GM18502 (cell line): ENCODE measurements around the gene BTBD6.

ENCODE experiments used
- ATAC-seq: cut with Tn5 transposase; IDR thresholded peaks from one replicate; pipeline ENCODE4 v1.9.1; 2021; ENCODE audit warnings: mild to moderate bottlenecking; ENCODE audit not compliant: unreplicated experiment, poor library complexity

BTBD6 gene

DNA sequence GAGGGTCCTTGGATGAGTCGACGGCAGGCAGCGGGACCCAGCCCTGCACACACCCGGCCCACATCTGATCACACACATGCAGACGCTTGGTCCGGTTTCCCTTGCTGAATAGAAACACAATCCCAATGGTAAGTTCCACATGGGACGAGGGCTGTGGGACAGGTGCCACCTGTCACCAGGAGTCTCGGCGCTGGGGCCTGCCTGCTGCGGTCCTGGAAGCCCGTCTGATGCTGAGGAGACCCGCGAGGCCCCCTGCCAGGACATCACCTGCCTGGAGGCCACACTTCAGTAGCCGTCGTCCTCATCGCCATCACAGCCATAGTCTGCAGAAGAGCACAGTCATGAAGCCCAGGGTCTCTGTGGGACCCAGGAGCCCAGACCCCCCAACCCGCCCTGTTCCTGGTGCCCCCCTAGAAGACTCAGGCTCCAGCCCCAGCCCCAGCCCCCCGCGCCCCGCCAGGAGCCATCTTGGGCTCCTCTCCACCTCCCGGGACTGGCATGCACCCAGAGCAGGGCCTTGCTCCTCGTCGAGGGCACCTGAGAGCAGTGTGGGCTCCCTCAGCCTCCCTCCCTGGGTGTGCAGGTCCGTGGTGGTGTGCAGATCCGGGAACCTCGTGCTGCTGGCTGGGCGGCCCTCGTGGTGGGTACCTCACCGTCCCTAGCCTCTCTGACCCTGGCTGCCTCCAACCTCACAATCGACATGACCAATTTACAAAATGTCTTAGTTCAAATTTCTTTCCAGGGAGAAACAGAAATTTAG lies 37.9 kb upstream of the BTBD6 start:
- ATAC-seq: no peak

- ATAC-seq: no peak
Measured at GRCh38 chr14:105211086-105211757, 37.1 kb upstream of the BTBD6 start.

DNA sequence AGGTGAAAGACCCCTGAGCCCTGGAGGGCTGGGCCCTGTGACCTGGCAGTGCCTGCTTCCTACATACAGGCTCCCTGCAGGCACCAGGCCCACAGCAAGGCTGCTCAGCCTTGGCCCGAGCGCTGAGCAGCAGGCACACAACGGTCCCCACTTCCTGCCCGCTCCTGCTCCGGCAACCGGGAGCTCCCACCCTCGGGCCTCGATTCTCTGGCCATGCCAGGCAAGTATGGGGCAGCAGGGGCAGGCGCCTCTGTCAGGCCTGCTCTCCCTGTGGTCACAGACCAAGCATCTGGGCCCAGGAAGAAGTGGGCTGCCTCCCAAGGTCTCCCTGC lies 36.6 kb upstream of the BTBD6 start:
- no peak for ATAC-seq

GRCh38 chr14:105212541-105213300 lies 35.6 kb upstream of the BTBD6 start:
- ATAC-seq: no peak

DNA sequence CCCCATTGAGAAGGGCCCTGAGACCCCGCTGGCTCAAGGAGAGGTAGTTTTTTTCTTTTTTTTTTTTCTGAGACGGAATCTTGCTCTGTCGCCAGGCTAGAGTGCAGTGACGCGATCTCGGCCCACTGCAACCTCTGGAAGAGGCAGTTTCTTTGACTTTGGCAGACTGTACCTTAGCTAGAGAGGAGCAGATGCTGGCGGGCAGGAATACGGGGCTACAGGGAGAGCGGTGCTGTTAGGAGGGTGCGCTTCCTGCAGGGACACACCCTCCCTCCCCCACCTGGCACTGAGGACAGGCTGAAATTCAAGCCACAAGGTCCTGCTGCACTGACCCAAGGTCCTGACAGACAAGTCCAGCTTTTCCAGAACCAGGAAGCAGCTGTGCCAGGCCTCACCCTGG lies 35.0 kb upstream of the BTBD6 start:
- ATAC-seq: no peak

DNA sequence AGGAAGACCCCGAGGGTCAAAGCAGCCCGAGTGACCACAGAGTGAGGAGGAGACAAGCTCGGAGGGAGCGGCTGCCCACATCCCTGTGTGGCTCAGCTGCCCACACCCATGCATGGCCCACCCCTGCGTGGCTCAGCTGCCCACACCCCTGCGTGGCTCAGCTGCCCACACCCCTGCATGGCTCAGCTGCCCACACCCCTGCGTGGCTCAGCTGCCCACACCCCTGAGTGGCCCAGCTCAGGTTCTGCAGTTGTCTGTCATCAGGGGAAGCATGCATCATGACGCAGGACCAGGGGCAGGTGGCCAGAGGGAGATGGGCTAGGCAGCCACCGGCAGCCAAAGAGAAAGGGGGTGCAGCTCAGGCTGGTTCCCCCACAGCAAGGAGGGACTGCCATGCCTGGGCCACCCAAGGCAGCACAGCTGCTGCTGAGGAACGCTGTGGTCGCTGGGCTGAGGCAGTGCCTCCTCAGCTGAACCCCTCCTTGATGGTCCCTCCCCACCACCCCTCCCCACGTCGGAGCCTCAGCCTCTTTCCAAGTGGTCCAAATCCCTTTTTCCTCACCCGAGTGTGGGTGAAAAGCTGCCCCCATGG lies 33.9 kb upstream of the BTBD6 start:
- no peak for ATAC-seq

- no peak for ATAC-seq
Measured at GRCh38 chr14:105215602-105216001, 32.7 kb upstream of the BTBD6 start.

DNA sequence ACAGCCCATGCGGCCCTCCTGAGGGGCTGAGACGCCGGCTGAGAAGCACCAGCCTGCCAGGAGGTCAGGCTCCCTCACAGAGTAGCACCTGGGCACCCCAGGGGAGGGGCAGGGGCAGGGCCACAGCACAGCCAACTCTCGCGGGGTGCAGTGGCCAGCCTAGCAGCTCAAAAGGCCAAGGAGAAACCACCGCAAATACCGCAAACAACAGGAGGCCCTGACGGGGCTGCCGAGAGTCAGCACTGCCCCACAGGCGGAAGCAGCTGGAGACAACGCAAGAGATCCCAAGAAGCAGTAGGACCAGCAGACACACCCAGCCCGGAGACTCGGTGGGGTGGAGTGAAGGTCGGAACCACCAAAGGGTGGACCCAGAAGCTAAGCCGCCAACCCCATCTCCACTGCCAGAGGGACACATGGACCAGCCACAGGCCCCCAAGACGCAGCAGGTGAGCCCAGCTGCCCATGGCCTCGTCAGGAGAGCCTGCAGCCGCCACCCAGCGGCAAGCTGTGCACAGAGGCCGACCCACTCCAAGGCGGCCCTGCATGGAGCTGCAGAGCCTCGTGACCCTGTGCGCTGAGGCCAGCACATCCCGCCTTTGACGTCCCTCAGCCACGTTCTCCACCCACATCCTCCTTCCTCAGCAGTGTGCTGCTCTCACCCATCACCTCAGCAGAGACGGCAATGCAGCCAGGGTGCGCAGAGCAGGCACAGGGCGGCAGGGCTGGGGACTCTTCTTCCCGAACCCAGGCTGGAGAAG lies 31.7 kb upstream of the BTBD6 start:
- ATAC-seq: no peak

- no peak for ATAC-seq
Measured at GRCh38 chr14:105217774-105218173, 30.6 kb upstream of the BTBD6 start.

- ATAC-seq: no peak
Measured at GRCh38 chr14:105218611-105219010, 29.7 kb upstream of the BTBD6 start.

- ATAC-seq: no peak
Measured at GRCh38 chr14:105219043-105219612, 29.2 kb upstream of the BTBD6 start.

GRCh38 chr14:105219753-105220152 lies 28.6 kb upstream of the BTBD6 start:
- no peak for ATAC-seq

DNA sequence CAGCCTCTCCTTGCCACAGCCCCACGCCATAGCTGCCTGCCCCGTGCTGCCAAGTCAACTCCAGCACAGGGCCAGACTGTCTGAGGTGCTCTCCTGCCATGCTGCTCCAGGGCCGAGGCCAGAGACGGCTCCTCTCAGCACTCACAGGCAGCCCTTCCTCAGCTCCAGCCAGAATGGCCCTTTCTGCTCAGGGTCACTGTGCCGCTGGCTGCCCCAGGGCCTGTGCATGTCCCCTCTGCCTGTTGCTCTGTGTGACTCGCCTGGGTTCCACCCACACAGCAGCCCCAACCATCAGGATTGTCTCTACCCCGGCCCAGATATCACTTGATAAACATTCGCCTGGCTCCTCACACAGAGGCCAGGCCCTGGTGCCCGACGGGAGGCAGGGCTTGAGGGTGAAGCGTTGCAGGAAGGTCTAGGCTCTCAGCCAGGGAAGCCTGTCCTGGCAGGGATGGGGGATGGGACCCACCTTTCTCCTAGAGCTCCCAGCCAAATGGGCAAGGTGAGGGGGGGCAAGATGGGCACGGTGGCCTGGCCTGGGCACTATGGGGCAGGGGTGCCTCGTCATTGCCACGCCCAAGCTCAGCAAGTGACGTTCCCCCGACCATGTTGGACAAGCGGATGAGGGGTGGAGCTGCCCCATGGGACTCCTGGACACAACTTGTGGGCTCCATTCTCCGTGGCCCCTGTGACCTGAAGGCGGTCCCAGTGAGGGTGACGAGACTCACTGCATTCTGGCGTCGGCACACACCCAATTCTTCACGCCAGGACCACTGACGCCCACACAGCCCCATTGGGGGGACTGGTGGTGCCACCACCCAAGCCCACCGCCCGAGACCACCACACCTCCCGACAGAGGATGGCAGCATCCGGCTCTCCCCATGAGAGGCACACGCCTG lies 27.4 kb upstream of the BTBD6 start:
- ATAC-seq: no peak

- no peak for ATAC-seq
Measured at GRCh38 chr14:105221598-105222178, 26.6 kb upstream of the BTBD6 start.

DNA sequence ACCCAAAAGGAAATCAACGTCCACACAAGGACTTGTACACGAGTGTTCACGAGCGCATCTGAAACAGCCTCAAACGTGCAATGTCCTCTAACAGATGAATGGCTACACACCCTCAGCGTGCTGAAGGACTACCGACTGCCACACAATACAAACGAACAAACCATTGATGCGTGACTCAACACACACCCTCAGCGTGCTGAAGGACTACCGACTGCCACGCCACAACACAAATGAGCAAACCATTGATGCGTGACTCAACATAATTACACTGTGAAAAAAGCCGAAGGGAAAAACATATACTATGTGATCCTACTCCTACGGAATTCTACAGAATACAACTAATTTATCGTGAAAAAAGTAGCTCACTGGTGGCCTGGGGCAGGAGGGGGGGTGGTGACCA lies 25.1 kb upstream of the BTBD6 start:
- ATAC-seq: no peak

GRCh38 chr14:105223770-105224544 lies 24.4 kb upstream of the BTBD6 start:
- ATAC-seq: no peak

DNA sequence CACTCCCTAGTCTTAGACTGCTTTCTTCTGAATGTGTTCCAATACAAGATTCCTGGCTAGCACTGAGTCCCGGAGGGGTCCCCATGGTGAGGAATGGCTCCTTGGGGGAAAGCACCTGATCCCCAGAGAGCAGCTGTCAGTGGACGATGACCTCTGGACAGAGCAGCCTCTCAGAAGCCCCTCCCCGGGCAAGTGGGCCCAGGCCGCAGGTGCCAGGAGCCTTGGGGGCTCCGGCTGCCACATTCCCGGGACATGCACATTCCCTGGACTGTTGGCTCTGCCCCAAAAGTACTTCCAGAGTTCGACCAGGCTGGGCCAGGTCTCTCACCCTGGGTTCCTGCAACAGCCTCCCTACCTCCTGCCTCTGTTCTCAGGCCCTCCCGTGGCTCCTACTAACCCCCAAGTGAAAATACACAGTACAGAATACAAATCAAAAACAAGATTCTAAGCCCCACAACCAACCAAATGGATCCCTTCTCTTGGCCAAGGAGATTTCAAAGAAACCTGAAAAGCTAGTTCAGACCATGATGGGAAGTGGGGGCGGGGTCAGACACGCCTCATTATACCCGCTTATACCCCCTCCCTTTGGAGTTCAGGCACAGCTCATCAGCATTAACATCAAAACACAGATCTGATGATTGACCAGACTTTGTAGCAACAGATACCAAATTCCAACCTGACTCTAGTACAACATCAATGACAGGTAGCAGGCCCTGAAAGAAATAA lies 23.3 kb upstream of the BTBD6 start:
- ATAC-seq: no peak
